Adrenal gland (tissue), 5 donors: Measurements from ENCODE around the gene IFITM1.

ENCODE experiments used
- POLR2A ChIP-seq, 2 donors: fragments of 450-650 bp; IDR thresholded peaks; one replicate each; pipeline ENCODE4 v1.6.1; 2017; ENCODE audit warnings: antibody characterized with exemption in 2 of 2, mild to moderate bottlenecking in 2 of 2, moderate library complexity in 1 of 2
- TF ChIP-seq, protein P1 (sequence below), 6 experiments: fragments of 450-650 bp in 4 of 6; fragments of 200-600 bp in 2 of 6; sonication (generic) in 1 of 6; IDR thresholded peaks; 1 replicate in 5 of 6; 2 replicates in 1 of 6; pipeline versions ENCODE4 v1.5.1 to v1.8.0; 2016 to 2021; ENCODE audit warnings: antibody characterized with exemption in 6 of 6, mild to moderate bottlenecking in 2 of 6, moderate library complexity in 1 of 6
- donor health status: DM: no; HTN: no; CAD: no.

DNA sequence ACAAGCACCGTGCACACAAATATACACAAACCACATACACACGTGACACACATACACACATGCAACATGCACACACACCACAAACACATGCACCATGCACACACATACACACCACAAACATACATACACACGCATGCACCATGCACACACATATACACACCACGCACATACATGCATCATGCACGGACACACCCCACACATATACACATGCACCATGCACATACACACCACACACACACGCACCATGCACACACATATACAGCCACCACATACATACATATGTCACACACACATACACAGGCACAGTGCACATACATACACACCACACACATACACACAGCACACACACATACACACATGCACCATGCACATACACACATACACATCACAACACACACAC, 42.8 kb downstream of the IFITM1 start:
- TF ChIP-seq, protein P1, sequence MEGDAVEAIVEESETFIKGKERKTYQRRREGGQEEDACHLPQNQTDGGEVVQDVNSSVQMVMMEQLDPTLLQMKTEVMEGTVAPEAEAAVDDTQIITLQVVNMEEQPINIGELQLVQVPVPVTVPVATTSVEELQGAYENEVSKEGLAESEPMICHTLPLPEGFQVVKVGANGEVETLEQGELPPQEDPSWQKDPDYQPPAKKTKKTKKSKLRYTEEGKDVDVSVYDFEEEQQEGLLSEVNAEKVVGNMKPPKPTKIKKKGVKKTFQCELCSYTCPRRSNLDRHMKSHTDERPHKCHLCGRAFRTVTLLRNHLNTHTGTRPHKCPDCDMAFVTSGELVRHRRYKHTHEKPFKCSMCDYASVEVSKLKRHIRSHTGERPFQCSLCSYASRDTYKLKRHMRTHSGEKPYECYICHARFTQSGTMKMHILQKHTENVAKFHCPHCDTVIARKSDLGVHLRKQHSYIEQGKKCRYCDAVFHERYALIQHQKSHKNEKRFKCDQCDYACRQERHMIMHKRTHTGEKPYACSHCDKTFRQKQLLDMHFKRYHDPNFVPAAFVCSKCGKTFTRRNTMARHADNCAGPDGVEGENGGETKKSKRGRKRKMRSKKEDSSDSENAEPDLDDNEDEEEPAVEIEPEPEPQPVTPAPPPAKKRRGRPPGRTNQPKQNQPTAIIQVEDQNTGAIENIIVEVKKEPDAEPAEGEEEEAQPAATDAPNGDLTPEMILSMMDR (IDR thresholded peaks at IDR 0.05), result no peak
- TF ChIP-seq POLR2A (IDR thresholded peaks at IDR 0.05), result no peak
